RWPE1 (cell line): ENCODE measurements around the gene TMEM61.
A peak's percentile ranks its signal among the peaks of the same experiment; 100 is the strongest.

Experiments used
- CTCF ChIA-PET: fragments of 350-600 bp; sonication (Branson Sonifier 250); formaldehyde crosslinking; extraction: SDS; loops from one replicate; lab custom pipeline; 2021; lab: Yijun Ruan, JAX
- POLR2A ChIA-PET: fragments of 400-600 bp; formaldehyde crosslinking; extraction: SDS; loops from one replicate; lab custom pipeline; 2020; ENCODE audit warnings: antibody characterized with exemption; ENCODE audit not compliant: low non-redundant PET; lab: Yijun Ruan, JAX
- DNase-seq: peaks from one replicate; pipeline ENCODE4 v3.0.0; 2012; ENCODE audit warnings: low spot score
- H3K27ac ChIP-seq: fragments of 450-650 bp; 2 replicates; pipeline ENCODE4 v1.5.1; 2017
- CTCF ChIP-seq: fragments of 450-650 bp; conservative IDR thresholded peaks from 2 replicates; pipeline ENCODE4 v1.5.1; 2017; ENCODE audit warnings: low read depth, mild to moderate bottlenecking

The TMEM61 gene

DNA sequence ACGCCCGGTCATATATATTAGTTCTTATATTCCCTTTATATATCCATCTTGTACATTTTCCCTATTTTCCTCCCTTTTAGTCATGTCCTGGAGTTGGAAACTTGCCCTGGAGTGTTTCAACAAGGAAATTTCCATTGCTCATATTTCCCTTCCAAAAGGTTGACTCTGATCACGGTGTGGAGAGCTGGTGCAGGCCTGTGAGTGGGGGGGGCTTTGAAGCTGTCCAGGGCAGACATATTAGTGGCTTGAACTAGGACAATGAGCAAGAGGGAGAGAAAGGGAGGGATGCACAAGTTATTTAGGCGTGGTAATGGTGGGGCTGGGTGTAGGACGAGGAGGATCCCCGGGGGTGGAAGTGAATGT is 30.4 kb upstream of the TMEM61 start:
- CTCF ChIA-PET, result interaction anchor here (0.6 to 4.3 kb wide), 10 partner anchors 10 to 90 kb away, joined by 3 to 60 read pairs (median 6); partner anchors contain the start of genes BSND and PCSK9
- peak overlapping the region; percentile 79 for H3K27ac ChIP-seq
- POLR2A ChIA-PET, result no interaction called here
- no peak for DNase-seq
- no peak for TF ChIP-seq CTCF

DNA sequence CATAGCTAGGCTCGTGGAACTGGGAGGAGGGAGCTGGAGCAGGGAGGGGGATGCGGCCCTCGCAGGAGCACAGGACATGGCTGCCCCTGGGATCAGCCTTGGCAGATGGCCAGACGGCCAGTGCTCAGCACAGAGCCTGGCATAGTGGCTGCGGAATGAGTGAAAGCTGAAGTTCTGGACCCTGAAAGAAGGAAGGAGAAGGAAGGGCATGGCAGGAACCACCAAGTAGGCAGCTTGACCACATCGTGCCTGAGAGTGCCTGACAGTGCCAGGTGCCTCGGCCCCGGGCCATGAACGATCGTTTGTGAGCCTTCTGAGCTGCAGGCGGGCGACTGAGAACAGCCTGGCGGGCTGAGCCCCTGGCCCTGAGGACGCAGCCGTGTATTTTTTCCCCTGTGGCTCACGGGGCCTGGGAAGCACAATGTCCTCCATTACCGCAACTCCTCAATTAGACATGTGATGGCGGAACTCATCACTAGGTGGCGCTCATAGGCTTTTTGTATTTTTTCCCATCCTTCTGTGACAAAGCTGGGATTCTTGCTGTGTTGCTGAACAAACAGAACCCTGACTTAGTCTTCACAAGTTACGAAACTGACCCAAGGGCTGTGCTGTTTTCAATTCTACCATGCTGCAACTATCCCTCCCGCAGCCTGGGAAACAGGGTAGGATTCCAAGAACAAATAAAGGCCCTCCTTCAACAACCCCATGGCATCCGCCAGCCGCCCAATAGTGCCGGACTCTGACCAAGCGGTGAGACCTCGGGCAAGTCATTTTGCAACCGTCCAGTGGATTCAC is 29.9 kb upstream of the TMEM61 start:
- ChIA-PET CTCF (interaction anchor here (0.6 to 4.3 kb wide), 22 partner anchors 9 to 150 kb away, joined by 3 to 60 read pairs (median 4); partner anchors contain the start of genes BSND, DHCR24, PCSK9 and TTC22), POLR2A (interaction anchor here (0.6 to 0.7 kb wide), 2 partner anchors 34 to 72 kb away, joined by 3 to 6 read pairs; no protein-coding TSS in a partner anchor)
- peak; percentile 80 for DNase-seq
- peak overlapping the region; percentile 79 for H3K27ac ChIP-seq
- peak; percentile 79 for TF ChIP-seq CTCF

DNA sequence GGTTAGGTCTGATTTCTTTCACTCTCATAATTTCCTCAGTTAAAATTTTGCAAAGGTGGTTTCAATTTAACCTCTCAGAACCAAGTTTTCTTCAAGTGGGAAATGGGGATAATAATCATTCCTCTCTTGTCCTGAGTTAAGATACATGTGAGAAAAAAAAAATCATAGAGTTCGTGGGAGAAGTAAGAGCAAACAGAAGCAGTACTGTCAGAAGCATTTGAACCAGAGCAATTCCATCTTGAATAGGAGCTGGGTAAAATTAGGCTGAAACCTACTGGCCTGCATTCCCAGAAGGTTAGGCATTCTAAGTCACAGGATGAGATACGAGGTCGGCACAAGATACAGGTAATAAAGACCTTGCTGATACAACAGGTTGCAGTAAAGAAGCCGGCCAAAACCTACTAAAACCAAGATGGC is 28.6 kb upstream of the TMEM61 start:
- POLR2A ChIA-PET, result no interaction called here
- no peak for DNase-seq
- CTCF ChIA-PET, result interaction anchor here (0.6 to 4.3 kb wide), 4 partner anchors 45 to 625 kb away, joined by 3 to 39 read pairs (median 6); no protein-coding TSS in a partner anchor
- no peak overlapping the region for H3K27ac ChIP-seq
- TF ChIP-seq CTCF, result no peak

- no peak for DNase-seq
- CTCF ChIA-PET, result interaction anchor here (0.6 to 2.2 kb wide), 2 partner anchors 43 to 169 kb away, joined by 3 to 6 read pairs; no protein-coding TSS in a partner anchor
- POLR2A ChIA-PET, result no interaction called here
- TF ChIP-seq CTCF, result no peak
- peak overlapping the region; percentile 28; the same call in 1 of the 2 replicates for H3K27ac ChIP-seq
These were observed 27.3 kb upstream of the TMEM61 start for GRCh38 chr1:54952950-54953718.

GRCh38 chr1:54953846-54954245 is 26.6 kb upstream of the TMEM61 start:
- no peak for DNase-seq
- no peak for TF ChIP-seq CTCF
- ChIA-PET CTCF (interaction anchor here (0.6 to 2.2 kb wide), 2 partner anchors 43 to 168 kb away, joined by 3 to 6 read pairs; no protein-coding TSS in a partner anchor), POLR2A (no interaction called here)
- H3K27ac ChIP-seq, result peak overlapping the region; percentile 61; the same call in 1 of the 2 replicates

GRCh38 chr1:54955359-54955758 is 25.1 kb upstream of the TMEM61 start:
- H3K27ac ChIP-seq, result no peak overlapping the region; the same call in 1 of the 2 replicates
- TF ChIP-seq CTCF, result no peak
- POLR2A ChIA-PET, result no interaction called here
- CTCF ChIA-PET, result interaction anchor here (1.0 to 2.3 kb wide), 2 partner anchors 9 to 67 kb away, joined by 4 to 8 read pairs; no protein-coding TSS in a partner anchor
- DNase-seq, result peak; percentile 75
